Muscle layer of colon (tissue), 2 donors: ENCODE measurements around the gene KRIT1.
"Not testable (repeated sequence)": the region's sequence is repeated elsewhere in the genome, so short reads cannot be mapped to it uniquely, and the experiment has no call there.

Experiments used
- H3K27ac ChIP-seq: one replicate; pipeline ENCODE4 v1.7.0; 2013; ENCODE audit warnings: low read depth, mild to moderate bottlenecking, low read length, moderate library complexity
- H3K27me3 ChIP-seq, 2 donors: one replicate each; pipeline ENCODE4 v1.7.0; 2013; ENCODE audit warnings: low read length in 2 of 2, mild to moderate bottlenecking in 2 of 2; ENCODE audit not compliant: insufficient read depth in 2 of 2, control insufficient read depth in 1 of 2
- H3K36me3 ChIP-seq: one replicate; pipeline ENCODE4 v1.7.0; 2013; ENCODE audit warnings: mild to moderate bottlenecking, low read length; ENCODE audit not compliant: insufficient read depth
- H3K4me1 ChIP-seq: one replicate; pipeline ENCODE4 v1.7.0; 2013; ENCODE audit warnings: mild to moderate bottlenecking, low read length; ENCODE audit not compliant: insufficient read depth
- H3K4me3 ChIP-seq, 2 donors: one replicate each; pipeline ENCODE4 v1.7.0; 2013; ENCODE audit warnings: low read length in 2 of 2, low read depth in 1 of 2, mild to moderate bottlenecking in 1 of 2, moderate library complexity in 1 of 2
- H3K9ac ChIP-seq: one replicate; pipeline ENCODE4 v1.7.0; 2013; ENCODE audit warnings: low read length
- H3K9me3 ChIP-seq: one replicate; pipeline ENCODE4 v1.7.0; 2013; ENCODE audit warnings: mild to moderate bottlenecking, low read length
- donor health status: abdominal sarcoma.
- donor health status: Adenocarcinoma of cecum.

The KRIT1 gene

GRCh38 chr7:92184294-92184693 is 61.4 kb downstream of the KRIT1 start:
- not testable (repeated sequence) for H3K4me3 ChIP-seq, H3K9me3 ChIP-seq, H3K9ac ChIP-seq, H3K4me1 ChIP-seq, H3K36me3 ChIP-seq, H3K27ac ChIP-seq, H3K27me3 ChIP-seq

GRCh38 chr7:92178928-92179924 is 66.5 kb downstream of the KRIT1 start, which contains the start of gene LRRD1:
Gene LRRD1, minus strand, starts transcription at chr7:92179142. Its CDS starts 13,940 bp downstream, at chr7:92165202.
- Histone ChIP-seq H3K4me3 (peak within 1 kb of the TSS; percentile 41 to 79), H3K27ac (peak within 1 kb of the TSS; percentile 63), H3K9me3 (no peaks in the 10 kb centered on the region), H3K27me3 (no peaks in the 10 kb centered on the region), H3K4me1 (peaks cover 5% of the 10 kb centered on the region), H3K9ac (peak within 1 kb of the TSS; percentile 76), H3K36me3 (no peaks in the 10 kb centered on the region)

DNA sequence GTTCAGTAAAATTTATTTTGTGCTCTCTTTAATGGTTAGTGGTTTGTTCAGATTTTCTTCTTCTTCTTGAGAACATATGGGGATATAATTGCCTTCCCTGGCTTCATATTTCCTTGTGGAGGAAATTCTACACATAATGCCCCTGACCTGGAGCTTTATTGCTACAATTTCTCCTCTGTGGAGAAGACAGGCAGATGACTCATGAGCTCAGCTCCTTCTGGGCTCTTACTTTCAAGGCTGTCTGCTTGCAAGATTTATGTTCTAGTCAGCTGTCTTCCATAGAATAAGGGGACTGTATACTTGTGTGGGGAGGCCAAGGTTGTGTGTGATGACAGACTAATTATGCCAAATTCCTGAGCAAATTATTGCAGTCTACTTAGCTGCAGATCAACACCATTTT is 68.4 kb downstream of the KRIT1 start:
- H3K4me1 ChIP-seq: peaks cover 5% of the 10 kb centered on the region
- no peaks in the 10 kb centered on the region for H3K27me3 ChIP-seq
- no peaks in the 10 kb centered on the region for H3K9me3 ChIP-seq
- H3K36me3 ChIP-seq: no peaks in the 10 kb centered on the region
- no peak overlapping the region for H3K4me3 ChIP-seq
- no peak overlapping the region for H3K27ac ChIP-seq
- no peak overlapping the region for H3K9ac ChIP-seq

GRCh38 chr7:92169529-92169928 is 76.2 kb downstream of the KRIT1 start:
- not testable (repeated sequence) for H3K4me1 ChIP-seq, H3K27ac ChIP-seq, H3K4me3 ChIP-seq, H3K36me3 ChIP-seq, H3K9ac ChIP-seq, H3K9me3 ChIP-seq, H3K27me3 ChIP-seq

DNA sequence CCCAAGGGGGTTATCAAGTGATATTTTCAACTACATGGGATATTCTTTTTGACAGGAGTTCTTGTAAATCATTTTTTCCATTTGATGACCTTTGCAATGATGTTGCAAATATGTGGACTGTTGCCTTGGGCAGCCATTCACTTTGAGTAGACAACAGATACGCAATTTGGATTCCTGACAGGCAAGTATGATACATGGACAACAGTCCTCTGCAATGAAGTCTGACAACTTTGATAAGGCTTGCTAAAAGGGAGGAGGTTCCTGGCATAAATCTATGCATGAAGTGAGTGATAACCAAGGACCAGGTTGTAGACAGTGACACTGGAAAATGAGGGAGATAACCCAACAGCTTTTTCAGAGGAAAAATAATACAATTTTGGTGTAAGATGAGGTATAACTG is 84.4 kb downstream of the KRIT1 start:
- H3K27ac ChIP-seq: no peak overlapping the region
- H3K27me3 ChIP-seq: no peaks in the 10 kb centered on the region
- no peak overlapping the region for H3K4me3 ChIP-seq
- H3K9me3 ChIP-seq: no peaks in the 10 kb centered on the region
- H3K36me3 ChIP-seq: no peaks in the 10 kb centered on the region
- no peak overlapping the region for H3K9ac ChIP-seq
- no peaks in the 10 kb centered on the region for H3K4me1 ChIP-seq

GRCh38 chr7:92158660-92159575 is 86.8 kb downstream of the KRIT1 start:
- Histone ChIP-seq H3K9me3 (no peaks in the 10 kb centered on the region), H3K4me3 (no peak overlapping the region), H3K36me3 (no peaks in the 10 kb centered on the region), H3K4me1 (no peaks in the 10 kb centered on the region), H3K27ac (no peak overlapping the region), H3K9ac (no peak overlapping the region), H3K27me3 (no peaks in the 10 kb centered on the region)

- no peaks in the 10 kb centered on the region for H3K27me3 ChIP-seq
Measured at GRCh38 chr7:92156990-92157389, 88.7 kb downstream of the KRIT1 start.

DNA sequence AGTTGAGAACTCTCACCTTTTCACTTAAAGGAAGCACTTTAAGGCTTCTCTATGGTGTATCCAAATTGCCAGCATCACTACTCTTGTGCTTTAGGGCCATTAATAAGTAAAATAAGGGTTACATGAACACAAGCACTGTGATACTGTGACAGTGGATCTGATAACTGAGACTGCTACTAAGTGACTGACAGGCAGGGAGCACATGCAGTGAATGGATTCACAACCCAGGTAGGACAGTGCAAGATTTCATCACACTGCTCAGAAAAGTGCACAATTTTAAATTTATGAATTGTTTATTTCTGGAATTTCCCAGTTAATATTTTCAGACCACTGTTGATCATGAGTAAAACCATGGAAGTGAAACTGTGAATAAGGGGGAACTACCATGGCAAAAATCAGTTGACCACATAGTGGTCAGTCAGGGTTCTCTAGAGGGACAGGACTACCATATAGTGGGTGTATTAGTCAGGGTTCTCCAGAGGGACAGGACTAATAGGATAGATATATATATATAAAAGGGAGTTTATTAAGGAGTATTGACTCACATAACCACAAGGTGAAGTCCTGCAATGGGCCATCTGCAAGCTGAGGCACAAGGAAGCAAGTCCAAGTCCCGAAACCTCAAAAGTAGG is 90.5 kb downstream of the KRIT1 start:
- no peaks in the 10 kb centered on the region for H3K9me3 ChIP-seq
- H3K9ac ChIP-seq: no peak overlapping the region
- H3K4me1 ChIP-seq: no peaks in the 10 kb centered on the region
- no peak overlapping the region for H3K27ac ChIP-seq
- no peaks in the 10 kb centered on the region for H3K27me3 ChIP-seq
- H3K36me3 ChIP-seq: no peaks in the 10 kb centered on the region
- no peak overlapping the region for H3K4me3 ChIP-seq

More at GRCh38 chr7:92156990-92157389, 88.7 kb downstream of the KRIT1 start:
- H3K4me1 ChIP-seq: no peaks in the 10 kb centered on the region
- no peaks in the 10 kb centered on the region for H3K36me3 ChIP-seq
- no peak overlapping the region for H3K4me3 ChIP-seq
- H3K9me3 ChIP-seq: no peaks in the 10 kb centered on the region
- no peak overlapping the region for H3K9ac ChIP-seq
- no peak overlapping the region for H3K27ac ChIP-seq

DNA sequence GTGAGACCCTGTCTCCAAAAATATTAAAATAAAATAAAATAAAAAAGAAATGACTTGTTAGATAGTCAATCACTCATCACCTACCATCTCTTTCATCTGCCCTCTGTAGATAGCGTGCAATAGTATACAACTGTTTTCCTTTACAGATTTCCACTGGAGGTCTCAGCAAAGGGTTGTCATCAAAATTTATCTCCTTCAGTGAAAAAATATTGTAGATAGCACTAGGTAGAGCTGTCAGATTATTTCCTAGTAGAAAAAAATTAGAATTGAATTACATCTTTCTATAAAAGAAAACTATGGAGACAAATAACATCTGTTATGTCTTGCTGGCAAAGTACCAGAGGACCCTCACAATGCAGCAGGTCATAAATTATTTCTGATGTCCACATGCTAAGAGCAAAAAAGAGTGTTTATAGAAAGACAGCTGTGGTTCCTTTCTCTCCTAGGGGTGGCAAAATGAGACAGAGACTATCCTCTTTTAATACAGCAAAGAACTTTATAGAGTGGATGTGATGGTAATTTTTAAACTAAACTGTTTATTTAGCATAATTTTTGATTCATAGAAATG is 95.2 kb downstream of the KRIT1 start:
- H3K9ac ChIP-seq: no peak overlapping the region
- no peak overlapping the region for H3K4me3 ChIP-seq
- H3K27ac ChIP-seq: no peak overlapping the region
- H3K9me3 ChIP-seq: no peaks in the 10 kb centered on the region
- H3K27me3 ChIP-seq: no peaks in the 10 kb centered on the region
- no peaks in the 10 kb centered on the region for H3K36me3 ChIP-seq
- no peaks in the 10 kb centered on the region for H3K4me1 ChIP-seq

DNA sequence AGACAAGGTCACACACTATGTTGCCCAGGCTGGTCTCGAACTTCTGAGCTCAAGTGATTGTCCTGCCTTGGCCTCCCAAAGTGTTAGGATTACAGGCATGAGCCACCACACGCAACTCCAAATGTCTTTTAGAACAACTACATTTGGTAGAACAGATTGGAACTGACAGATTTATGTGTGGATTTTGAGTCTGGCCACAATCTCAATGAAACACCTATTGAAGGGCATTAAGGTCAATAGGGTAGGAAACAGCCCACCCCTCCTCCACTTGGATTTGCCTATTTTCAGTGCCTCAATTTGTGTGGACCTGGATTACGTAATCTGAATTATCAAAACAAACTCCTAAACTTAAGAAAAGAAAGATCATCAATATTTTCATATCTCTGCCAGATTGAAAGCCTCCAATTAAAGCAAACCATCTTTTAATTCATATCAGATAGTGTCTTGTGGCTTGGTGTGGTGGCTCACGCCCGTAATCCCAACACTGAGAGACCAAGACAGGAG is 95.9 kb downstream of the KRIT1 start:
- Histone ChIP-seq H3K27ac (no peak overlapping the region), H3K4me1 (no peaks in the 10 kb centered on the region), H3K9ac (no peak overlapping the region), H3K27me3 (no peaks in the 10 kb centered on the region), H3K36me3 (no peaks in the 10 kb centered on the region), H3K4me3 (no peak overlapping the region), H3K9me3 (no peaks in the 10 kb centered on the region)
